ENCODE data around the gene CAV1.

The CAV1 gene

GRCh38 chr7:116500078-116500853 is 24.6 kb upstream of the CAV1 start:
- peak overlapping the region; percentile 93 for H3K9ac ChIP-seq (ENCODE audit: insufficient read length)
- H3K9me3 ChIP-seq (ENCODE audit: low read depth, low read length), result no peaks in the 10 kb centered on the region; the same call in 1 of the 2 replicates
- H3K4me3 ChIP-seq, result peak overlapping the region; percentile 98
- H3K27ac ChIP-seq, result peak overlapping the region; percentile 81
- DNase-seq (ENCODE audit: low read depth, low spot score), result no peak
- H3K36me3 ChIP-seq (ENCODE audit: insufficient read depth, low read length), result peaks cover 38% of the 10 kb centered on the region
- no peak for TF ChIP-seq FOXP2 (optimal IDR thresholded peaks at IDR 0.05; ENCODE audit: control extremely low read depth, extremely low read length, insufficient read depth)
- TF ChIP-seq POLR2AphosphoS5 (IDR thresholded peaks at IDR 0.05; ENCODE audit: borderline replicate concordance, low read depth, low read length), result peak; percentile 34; the same call in 1 of the 2 replicates
- TF ChIP-seq EZH2 (IDR thresholded peaks at IDR 0.05), result no peak

- Histone ChIP-seq H3K27ac (peak overlapping the region; percentile 18; the same call in 1 of the 2 replicates), H3K4me3 (peak overlapping the region; percentile 98), H3K36me3 (ENCODE audit: insufficient read depth, low read length) (peaks cover 51% of the 10 kb centered on the region), H3K9me3 (ENCODE audit: low read depth, low read length) (no peaks in the 10 kb centered on the region; the same call in 1 of the 2 replicates), H3K9ac (ENCODE audit: insufficient read length) (peak overlapping the region; percentile 93)
- no peak for DNase-seq (ENCODE audit: low read depth, low spot score)
- TF ChIP-seq FOXP2 (optimal IDR thresholded peaks at IDR 0.05; ENCODE audit: control extremely low read depth, extremely low read length, insufficient read depth) (no peak), POLR2AphosphoS5 (IDR thresholded peaks at IDR 0.05; ENCODE audit: borderline replicate concordance, low read depth, low read length) (no peak), EZH2 (IDR thresholded peaks at IDR 0.05) (no peak)
These were observed 23.2 kb upstream of the CAV1 start for GRCh38 chr7:116501425-116502167.

- TF ChIP-seq FOXP2 (optimal IDR thresholded peaks at IDR 0.05; ENCODE audit: control extremely low read depth, extremely low read length, insufficient read depth) (no peak), POLR2AphosphoS5 (IDR thresholded peaks at IDR 0.05; ENCODE audit: borderline replicate concordance, low read depth, low read length) (no peak), EZH2 (IDR thresholded peaks at IDR 0.05) (no peak)
- Histone ChIP-seq H3K4me3 (peak overlapping the region; percentile 98), H3K36me3 (ENCODE audit: insufficient read depth, low read length) (peaks cover 59% of the 10 kb centered on the region), H3K9me3 (ENCODE audit: low read depth, low read length) (no peaks in the 10 kb centered on the region), H3K27ac (peak overlapping the region; percentile 42; the same call in 1 of the 2 replicates), H3K9ac (ENCODE audit: insufficient read length) (no peak overlapping the region)
- DNase-seq (ENCODE audit: low read depth, low spot score), result no peak
These were observed 22.4 kb upstream of the CAV1 start for GRCh38 chr7:116502201-116503096.

GRCh38 chr7:116503835-116504234 is 21.0 kb upstream of the CAV1 start:
- Histone ChIP-seq H3K4me3 (no peak overlapping the region), H3K9me3 (ENCODE audit: low read depth, low read length) (no peaks in the 10 kb centered on the region), H3K9ac (ENCODE audit: insufficient read length) (no peak overlapping the region), H3K27ac (no peak overlapping the region), H3K36me3 (ENCODE audit: insufficient read depth, low read length) (peaks cover 71% of the 10 kb centered on the region)
- no peak for DNase-seq (ENCODE audit: low read depth, low spot score)
- TF ChIP-seq EZH2 (IDR thresholded peaks at IDR 0.05) (no peak), FOXP2 (optimal IDR thresholded peaks at IDR 0.05; ENCODE audit: control extremely low read depth, extremely low read length, insufficient read depth) (no peak), POLR2AphosphoS5 (IDR thresholded peaks at IDR 0.05; ENCODE audit: borderline replicate concordance, low read depth, low read length) (no peak)

GRCh38 chr7:116505278-116505677 is 19.6 kb upstream of the CAV1 start:
- peak overlapping the region; percentile 9; the same call in 1 of the 2 replicates for H3K27ac ChIP-seq
- no peak overlapping the region for H3K4me3 ChIP-seq

GRCh38 chr7:116505823-116506222 is 19.0 kb upstream of the CAV1 start:
- H3K36me3 ChIP-seq (ENCODE audit: insufficient read depth, low read length), result peaks cover 73% of the 10 kb centered on the region
- H3K9ac ChIP-seq (ENCODE audit: insufficient read length), result no peak overlapping the region
- no peak for TF ChIP-seq FOXP2 (optimal IDR thresholded peaks at IDR 0.05; ENCODE audit: control extremely low read depth, extremely low read length, insufficient read depth)
- no peak for TF ChIP-seq POLR2AphosphoS5 (IDR thresholded peaks at IDR 0.05; ENCODE audit: borderline replicate concordance, low read depth, low read length)
- TF ChIP-seq EZH2 (IDR thresholded peaks at IDR 0.05), result no peak
- DNase-seq (ENCODE audit: low read depth, low spot score), result no peak
- no peaks in the 10 kb centered on the region for H3K9me3 ChIP-seq (ENCODE audit: low read depth, low read length)
- H3K4me3 ChIP-seq, result no peak overlapping the region
- H3K27ac ChIP-seq, result peak overlapping the region; percentile 53; the same call in 1 of the 2 replicates

More at GRCh38 chr7:116505278-116505677, 19.6 kb upstream of the CAV1 start:
- Histone ChIP-seq H3K9me3 (ENCODE audit: low read depth, low read length) (no peaks in the 10 kb centered on the region), H3K36me3 (ENCODE audit: insufficient read depth, low read length) (peaks cover 74% of the 10 kb centered on the region), H3K9ac (ENCODE audit: insufficient read length) (no peak overlapping the region)
- DNase-seq (ENCODE audit: low read depth, low spot score), result no peak
- TF ChIP-seq EZH2 (IDR thresholded peaks at IDR 0.05) (no peak), POLR2AphosphoS5 (IDR thresholded peaks at IDR 0.05; ENCODE audit: borderline replicate concordance, low read depth, low read length) (no peak), FOXP2 (optimal IDR thresholded peaks at IDR 0.05; ENCODE audit: control extremely low read depth, extremely low read length, insufficient read depth) (no peak)

- Histone ChIP-seq H3K27ac (0 out of 2 replicates have a peak overlapping the region, but pooled peaks have one; percentile 22), H3K9ac (ENCODE audit: insufficient read length) (no peak overlapping the region), H3K36me3 (ENCODE audit: insufficient read depth, low read length) (peaks cover 38% of the 10 kb centered on the region), H3K4me3 (no peak overlapping the region), H3K9me3 (ENCODE audit: low read depth, low read length) (no peaks in the 10 kb centered on the region)
- no peak for DNase-seq (ENCODE audit: low read depth, low spot score)
- TF ChIP-seq EZH2 (IDR thresholded peaks at IDR 0.05) (no peak), POLR2AphosphoS5 (IDR thresholded peaks at IDR 0.05; ENCODE audit: borderline replicate concordance, low read depth, low read length) (no peak), FOXP2 (optimal IDR thresholded peaks at IDR 0.05; ENCODE audit: control extremely low read depth, extremely low read length, insufficient read depth) (no peak)
These were observed 14.8 kb upstream of the CAV1 start for GRCh38 chr7:116509982-116510579.
